Suprapubic skin (tissue), 4 donors: ENCODE results near the gene PCIF1.
"Not testable (repeated sequence)": the region's sequence is repeated elsewhere in the genome, so short reads cannot be mapped to it uniquely, and the experiment has no call there.

ENCODE experiments used
- CTCF ChIP-seq, 2 donors: fragments of 200-600 bp in 1 of 2; fragments of 450-650 bp in 1 of 2; sonication (generic) in 1 of 2; IDR thresholded peaks; one replicate each; pipeline ENCODE4 v1.5.1; 2016 to 2019; ENCODE audit warnings: antibody characterized with exemption in 2 of 2, mild to moderate bottlenecking in 1 of 2, moderate library complexity in 1 of 2
- POLR2A ChIP-seq, 2 donors: fragments of 450-650 bp; IDR thresholded peaks; one replicate each; pipeline ENCODE4 v1.6.1; 2017; ENCODE audit warnings: antibody characterized with exemption in 2 of 2, mild to moderate bottlenecking in 2 of 2, moderate library complexity in 2 of 2
- POLR2AphosphoS5 ChIP-seq, 3 donors: sonication (generic); formaldehyde crosslinking; IDR thresholded peaks; one replicate each; pipeline ENCODE4 v1.6.1; 2017; ENCODE audit warnings: antibody characterized with exemption in 3 of 3

GRCh38 chr20:45901332-45901731 lies 33.2 kb upstream of the PCIF1 start:
- not testable (repeated sequence) for TF ChIP-seq CTCF, POLR2AphosphoS5, POLR2A (IDR thresholded peaks at IDR 0.05)
